ENCODE results near the gene CACHD1. TPM values are rescaled to one million over a fixed set of nuclear protein-coding genes. Genes with fewer than 3 reads are reported as not detected.

CACHD1 gene
- total RNA-seq, 2 donors from 2014 or later, result 5.3 to 6.7 TPM

DNA sequence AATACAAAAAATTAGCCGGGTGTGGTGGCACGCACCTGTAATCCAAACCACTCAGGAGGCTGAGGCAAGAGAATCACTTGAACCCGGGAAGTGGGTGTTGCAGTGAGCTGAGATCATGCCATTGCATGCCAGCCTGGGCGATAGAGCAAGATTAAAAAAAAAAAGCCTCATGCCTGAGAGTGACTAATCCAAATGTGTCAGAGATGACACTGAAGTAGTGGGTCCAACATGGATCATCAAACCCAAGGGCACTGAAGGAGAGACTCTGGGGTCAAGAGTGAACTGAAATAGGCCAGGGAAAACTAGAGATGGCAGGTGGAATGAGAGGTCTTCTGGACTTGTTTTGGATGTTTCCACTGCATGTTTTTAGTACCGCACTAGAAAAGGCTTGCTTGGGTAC lies 10.2 kb upstream of the CACHD1 start:
- H3K4me1 ChIP-seq (ENCODE audit: control insufficient read depth in 1 of 2, low read depth in 2 of 2), result no peaks in the 10 kb centered on the region
- ATAC-seq (ENCODE audit: insufficient number of reproducible peaks, low FRiP score, low read depth) (no peak), DNase-seq (ENCODE audit: low spot score) (no peak)
- H3K36me3 ChIP-seq, result no peaks in the 10 kb centered on the region
- no peak overlapping the region for H3K27ac ChIP-seq
- TF ChIP-seq, protein P1, sequence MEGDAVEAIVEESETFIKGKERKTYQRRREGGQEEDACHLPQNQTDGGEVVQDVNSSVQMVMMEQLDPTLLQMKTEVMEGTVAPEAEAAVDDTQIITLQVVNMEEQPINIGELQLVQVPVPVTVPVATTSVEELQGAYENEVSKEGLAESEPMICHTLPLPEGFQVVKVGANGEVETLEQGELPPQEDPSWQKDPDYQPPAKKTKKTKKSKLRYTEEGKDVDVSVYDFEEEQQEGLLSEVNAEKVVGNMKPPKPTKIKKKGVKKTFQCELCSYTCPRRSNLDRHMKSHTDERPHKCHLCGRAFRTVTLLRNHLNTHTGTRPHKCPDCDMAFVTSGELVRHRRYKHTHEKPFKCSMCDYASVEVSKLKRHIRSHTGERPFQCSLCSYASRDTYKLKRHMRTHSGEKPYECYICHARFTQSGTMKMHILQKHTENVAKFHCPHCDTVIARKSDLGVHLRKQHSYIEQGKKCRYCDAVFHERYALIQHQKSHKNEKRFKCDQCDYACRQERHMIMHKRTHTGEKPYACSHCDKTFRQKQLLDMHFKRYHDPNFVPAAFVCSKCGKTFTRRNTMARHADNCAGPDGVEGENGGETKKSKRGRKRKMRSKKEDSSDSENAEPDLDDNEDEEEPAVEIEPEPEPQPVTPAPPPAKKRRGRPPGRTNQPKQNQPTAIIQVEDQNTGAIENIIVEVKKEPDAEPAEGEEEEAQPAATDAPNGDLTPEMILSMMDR (IDR thresholded peaks at IDR 0.05), result no peak
- H3K27me3 ChIP-seq (replicated peaks; ENCODE audit: insufficient read depth), result no peaks in the 10 kb centered on the region
- H3K9me3 ChIP-seq, result no peaks in the 10 kb centered on the region
- H3K4me3 ChIP-seq, result no peak overlapping the region

DNA sequence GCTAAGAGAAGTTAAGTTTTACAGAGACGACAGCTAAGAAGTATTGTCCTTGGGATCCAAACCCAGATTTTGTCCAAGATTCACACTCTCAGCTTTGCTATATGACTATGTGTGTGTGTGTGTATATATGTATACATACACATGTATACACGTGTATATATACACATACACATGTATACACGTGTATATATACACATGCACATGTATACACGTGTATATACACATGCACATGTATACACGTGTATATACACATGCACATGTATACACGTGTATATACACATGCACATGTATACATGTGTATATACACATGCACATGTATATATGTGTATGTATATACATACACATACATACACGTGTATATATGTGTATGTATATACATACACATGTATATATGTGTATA lies 3.9 kb upstream of the CACHD1 start:
- Histone ChIP-seq H3K4me1 (ENCODE audit: control insufficient read depth in 1 of 2, low read depth in 2 of 2) (peaks cover 0 to 8% of the 10 kb centered on the region in 2 donors), H3K9me3 (no peaks in the 10 kb centered on the region), H3K27ac (no peak overlapping the region), H3K27me3 (replicated peaks; ENCODE audit: insufficient read depth) (no peaks in the 10 kb centered on the region), H3K4me3 (no peak overlapping the region), H3K36me3 (no peaks in the 10 kb centered on the region)
- ATAC-seq (ENCODE audit: insufficient number of reproducible peaks, low FRiP score, low read depth), result no peak
- DNase-seq (ENCODE audit: low spot score), result no peak
- TF ChIP-seq, protein P1 (IDR thresholded peaks at IDR 0.05), result no peak

DNA sequence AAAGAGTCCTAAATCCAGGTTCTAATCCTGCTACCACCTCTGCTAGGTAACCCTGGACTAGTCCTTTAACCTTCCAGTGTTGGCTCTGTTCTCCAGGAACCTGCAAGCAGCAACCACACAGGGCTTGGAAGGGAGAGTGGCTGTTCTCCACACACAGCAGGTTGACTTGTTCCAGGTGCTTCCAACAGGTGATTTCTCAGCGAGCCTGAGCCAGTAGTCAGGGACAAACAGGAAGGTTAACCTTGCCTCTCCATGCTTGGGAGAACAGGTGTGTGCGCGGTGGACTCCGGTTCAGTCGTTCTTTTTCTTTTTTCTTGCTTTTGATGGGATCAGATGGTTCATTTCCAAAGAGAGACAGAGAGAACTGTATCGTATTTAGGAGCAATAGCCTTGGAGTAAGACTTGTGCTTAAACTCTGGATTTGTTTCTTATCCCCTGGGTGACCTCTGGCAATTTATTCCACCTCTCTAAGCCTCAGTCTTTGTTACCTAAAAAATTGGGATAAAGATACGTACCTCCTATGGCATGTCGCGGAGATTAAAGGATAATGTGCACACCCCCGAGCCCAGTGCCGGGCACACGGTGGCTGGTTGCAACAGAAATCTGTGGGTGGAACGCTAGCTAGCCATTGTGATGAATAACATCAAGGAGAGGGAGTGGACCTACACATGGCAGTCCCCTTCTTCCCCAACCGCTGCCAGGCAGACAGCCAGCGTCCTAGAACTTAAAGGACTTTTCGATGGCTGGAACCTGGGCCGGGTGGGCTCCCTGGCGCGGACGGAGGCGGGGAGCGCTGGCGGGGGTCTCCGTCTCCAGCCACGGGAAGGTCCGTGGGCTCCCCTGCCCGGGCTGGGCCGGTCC lies 583 bp upstream of the CACHD1 start:
- ATAC-seq (ENCODE audit: insufficient number of reproducible peaks, low FRiP score, low read depth), result no peak
- TF ChIP-seq, protein P1 (IDR thresholded peaks at IDR 0.05), result no peak
- Histone ChIP-seq H3K27me3 (replicated peaks; ENCODE audit: insufficient read depth) (no peaks in the 10 kb centered on the region), H3K36me3 (no peaks in the 10 kb centered on the region), H3K9me3 (no peaks in the 10 kb centered on the region), H3K27ac (peak overlapping the region; percentile 72 to 75), H3K4me1 (ENCODE audit: control insufficient read depth in 1 of 2, low read depth in 2 of 2) (peaks cover 2 to 19% of the 10 kb centered on the region in 2 donors), H3K4me3 (peak overlapping the region; percentile 89)
- no peak for DNase-seq (ENCODE audit: low spot score)

DNA sequence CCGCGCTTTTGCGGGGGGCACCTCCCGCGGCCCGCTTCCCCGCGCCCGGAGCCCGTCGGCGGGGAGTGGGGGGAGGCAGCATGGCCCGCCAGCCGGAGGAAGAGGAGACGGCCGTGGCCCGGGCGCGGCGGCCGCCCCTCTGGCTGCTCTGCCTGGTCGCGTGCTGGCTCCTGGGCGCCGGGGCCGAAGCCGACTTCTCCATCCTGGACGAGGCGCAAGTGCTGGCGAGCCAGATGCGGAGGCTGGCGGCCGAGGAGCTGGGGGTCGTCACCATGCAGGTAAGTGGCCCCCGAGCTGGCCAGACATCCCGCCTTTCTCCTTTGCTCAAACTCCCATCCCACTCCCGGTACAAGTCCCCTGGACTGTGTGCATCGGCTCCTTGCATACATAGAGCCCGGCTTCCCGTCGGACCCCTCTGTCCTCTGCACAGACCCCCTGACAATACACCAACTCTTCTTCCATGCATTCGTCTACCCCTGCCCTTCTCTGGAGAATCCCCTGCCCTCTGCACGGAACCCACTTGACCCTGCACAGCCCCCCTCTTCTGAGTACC lies 812 bp downstream of the CACHD1 start:
- Histone ChIP-seq H3K27ac (peak overlapping the region; percentile 72 to 75), H3K4me3 (peak overlapping the region; percentile 89), H3K36me3 (no peaks in the 10 kb centered on the region), H3K9me3 (no peaks in the 10 kb centered on the region), H3K4me1 (ENCODE audit: control insufficient read depth in 1 of 2, low read depth in 2 of 2) (peaks cover 2 to 21% of the 10 kb centered on the region in 2 donors), H3K27me3 (replicated peaks; ENCODE audit: insufficient read depth) (no peaks in the 10 kb centered on the region)
- DNase-seq (ENCODE audit: low spot score) (no peak), ATAC-seq (ENCODE audit: insufficient number of reproducible peaks, low FRiP score, low read depth) (no peak)
- TF ChIP-seq, protein P1 (IDR thresholded peaks at IDR 0.05), result no peak

DNA sequence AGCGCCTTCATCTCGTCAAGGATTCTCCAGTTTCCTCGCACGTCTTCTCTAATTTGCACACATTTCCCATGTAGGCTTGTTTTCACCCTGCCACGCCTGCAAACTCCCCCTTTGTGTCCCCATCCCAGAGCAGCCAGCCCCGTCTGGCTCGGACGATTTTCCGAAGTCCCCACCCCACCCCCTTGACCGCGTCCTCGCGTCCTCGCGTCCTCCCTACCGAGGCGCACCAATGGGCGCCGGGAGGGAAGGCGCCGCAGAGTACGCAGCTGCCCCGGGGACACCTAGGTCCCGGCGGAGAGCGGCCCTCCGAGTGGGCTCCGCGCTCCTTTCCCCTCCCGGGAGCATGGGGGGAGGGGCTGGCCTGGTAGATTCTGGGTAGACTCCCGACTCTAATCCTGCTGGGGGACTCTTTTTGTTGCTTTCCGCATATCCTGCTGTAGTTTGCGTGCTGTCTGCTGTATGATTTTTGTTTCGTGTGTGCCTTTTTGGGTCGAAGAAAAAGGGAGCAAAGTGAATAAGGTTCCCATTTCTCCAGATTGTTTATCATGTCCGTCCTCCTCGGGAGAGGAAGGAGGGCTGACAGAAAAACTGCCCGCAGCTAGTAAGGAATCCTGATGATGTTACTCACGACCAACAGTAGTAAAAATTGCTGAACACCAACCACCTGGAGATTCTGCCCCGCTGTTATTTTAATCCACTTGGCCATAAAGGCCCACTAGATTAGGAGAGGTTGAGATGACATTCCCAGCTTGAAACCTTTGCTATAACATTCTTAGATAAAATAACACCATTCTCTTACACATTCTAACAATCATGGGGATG lies 1.5 kb downstream of the CACHD1 start:
- peaks cover 4 to 28% of the 10 kb centered on the region in 2 donors for H3K4me1 ChIP-seq (ENCODE audit: control insufficient read depth in 1 of 2, low read depth in 2 of 2)
- H3K36me3 ChIP-seq, result no peaks in the 10 kb centered on the region
- H3K27ac ChIP-seq, result no peak overlapping the region
- DNase-seq (ENCODE audit: low spot score) (no peak), ATAC-seq (ENCODE audit: insufficient number of reproducible peaks, low FRiP score, low read depth) (no peak)
- no peaks in the 10 kb centered on the region for H3K27me3 ChIP-seq (replicated peaks; ENCODE audit: insufficient read depth)
- no peaks in the 10 kb centered on the region for H3K9me3 ChIP-seq
- H3K4me3 ChIP-seq, result peak overlapping the region; percentile 89
- TF ChIP-seq, protein P1 (IDR thresholded peaks at IDR 0.05), result no peak
